Lung (tissue), 12 donors: ENCODE measurements around the gene HNF1A. TPM values are rescaled to one million over a fixed set of nuclear protein-coding genes. Genes with fewer than 3 reads are reported as not detected.

Source experiments
- ATAC-seq: fragments of 200-7000 bp; cut with Tn5 transposase; one replicate; pipeline ENCODE4 v1.9.1; 2020; ENCODE audit warnings: moderate number of reproducible peaks; ENCODE audit not compliant: insufficient read depth, low FRiP score
- DNase-seq, 3 donors: peaks; one replicate each; pipeline ENCODE4 v3.0.0-alpha.2; 2013 to 2017
- H3K27ac ChIP-seq, 2 donors: one replicate each; pipeline ENCODE4 v1.5.1; 2013; ENCODE audit warnings: mild to moderate bottlenecking in 2 of 2, moderate library complexity in 2 of 2, control low read depth in 1 of 2, inconsistent platforms in 1 of 2, low read depth in 1 of 2, low read length in 1 of 2
- H3K27me3 ChIP-seq, 3 donors: one replicate each; pipeline ENCODE4 v1.5.1; 2013; ENCODE audit warnings: low read length in 2 of 3; ENCODE audit not compliant: control insufficient read depth in 3 of 3, insufficient read depth in 3 of 3
- H3K36me3 ChIP-seq, 4 donors: one replicate each; pipeline ENCODE4 v1.5.1; 2013; ENCODE audit warnings: low read length in 4 of 4, mild to moderate bottlenecking in 1 of 4, moderate library complexity in 1 of 4; ENCODE audit not compliant: control insufficient read depth in 4 of 4, insufficient read depth in 4 of 4
- H3K4me1 ChIP-seq, 5 donors: one replicate each; pipeline ENCODE4 v1.5.1; 2013; ENCODE audit warnings: low read length in 5 of 5, mild to moderate bottlenecking in 2 of 5, moderate library complexity in 1 of 5; ENCODE audit not compliant: control insufficient read depth in 5 of 5, insufficient read depth in 5 of 5
- H3K4me3 ChIP-seq: one replicate; pipeline ENCODE4 v1.5.1; 2013; ENCODE audit warnings: mild to moderate bottlenecking, control low read depth, moderate library complexity
- H3K9ac ChIP-seq, 2 donors: one replicate each; pipeline ENCODE4 v1.5.1; 2013; ENCODE audit warnings: low read length in 2 of 2, control low read depth in 1 of 2; ENCODE audit not compliant: insufficient read depth in 1 of 2
- H3K9me3 ChIP-seq, 4 donors: one replicate each; pipeline ENCODE4 v1.5.1; 2013; ENCODE audit warnings: low read length in 3 of 4, mild to moderate bottlenecking in 1 of 4, moderate library complexity in 1 of 4; ENCODE audit not compliant: control insufficient read depth in 4 of 4, insufficient read depth in 3 of 4
- WGBS, 2 donors: extraction: QIAGEN DNeasy Blood & Tissue Kit; methylation state at CpG; one replicate each; pipeline ENCODE4 v1.1.7; 2013; 5-methylcytosine and 5-hydroxymethylcytosine counted together
- polyA plus RNA-seq, 2 donors: library from polyadenylated mRNA; stranded (reverse); fragments of 200-250 nt; gene quantifications; one replicate each; pipeline ENCODE4 v1.2.1, GENCODE V29; 2013
- total RNA-seq, 2 donors: library from RNA; depleted of rRNA in 1 of 2; stranded (reverse); fragments of >200 nt in 1 of 2; gene quantifications; one replicate each; pipeline ENCODE4 v1.2.1, GENCODE V29; 2014 to 2021
- TF ChIP-seq, protein P1 (sequence below): IDR thresholded peaks from 2 replicates; pipeline ENCODE4 v1.5.1; 2012; ENCODE audit warnings: mild to moderate bottlenecking; ENCODE audit errors: control extremely low read depth, extremely low read depth
- donor health status: control.
- donor health status: control.
- donor health status: Bipolar disorder and iron deficiency.
- donor health status: healthy.
- donor health status: DM: yes; HTN: yes; CAD: no.

HNF1A gene
- total and polyA plus RNA-seq, 4 donors = 0.06 to 0.52 (median 0.27) TPM

DNA sequence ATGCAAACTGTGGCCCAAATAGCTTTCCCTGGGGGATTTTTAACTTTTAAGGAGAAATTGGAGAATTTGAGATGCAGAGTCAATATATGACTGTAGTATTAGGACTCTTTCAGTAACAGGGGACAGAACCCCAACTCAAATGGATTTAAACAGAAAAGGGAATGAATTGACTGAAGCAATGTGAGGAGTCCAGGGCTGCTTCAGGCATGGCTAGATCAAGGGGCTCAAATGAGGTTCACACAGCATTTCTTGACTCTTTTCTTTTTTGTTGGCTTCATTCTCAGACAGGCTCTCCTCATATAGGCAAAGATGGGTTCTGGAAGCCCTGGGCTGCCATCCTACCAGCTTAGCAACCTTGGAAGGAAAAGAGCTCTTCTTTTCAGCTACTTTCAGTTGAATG, 13.6 kb downstream of the HNF1A start:
- Histone ChIP-seq H3K9me3 (no peaks in the 10 kb centered on the region), H3K9ac (no peak overlapping the region), H3K27ac (no peak overlapping the region), H3K36me3 (no peaks in the 10 kb centered on the region), H3K4me3 (no peak overlapping the region), H3K4me1 (peaks cover 0 to 3% (median 0%) of the 10 kb centered on the region in 5 donors), H3K27me3 (no peaks in the 10 kb centered on the region)
- ATAC-seq = no peak
- no peak for DNase-seq
- TF ChIP-seq, protein P1, sequence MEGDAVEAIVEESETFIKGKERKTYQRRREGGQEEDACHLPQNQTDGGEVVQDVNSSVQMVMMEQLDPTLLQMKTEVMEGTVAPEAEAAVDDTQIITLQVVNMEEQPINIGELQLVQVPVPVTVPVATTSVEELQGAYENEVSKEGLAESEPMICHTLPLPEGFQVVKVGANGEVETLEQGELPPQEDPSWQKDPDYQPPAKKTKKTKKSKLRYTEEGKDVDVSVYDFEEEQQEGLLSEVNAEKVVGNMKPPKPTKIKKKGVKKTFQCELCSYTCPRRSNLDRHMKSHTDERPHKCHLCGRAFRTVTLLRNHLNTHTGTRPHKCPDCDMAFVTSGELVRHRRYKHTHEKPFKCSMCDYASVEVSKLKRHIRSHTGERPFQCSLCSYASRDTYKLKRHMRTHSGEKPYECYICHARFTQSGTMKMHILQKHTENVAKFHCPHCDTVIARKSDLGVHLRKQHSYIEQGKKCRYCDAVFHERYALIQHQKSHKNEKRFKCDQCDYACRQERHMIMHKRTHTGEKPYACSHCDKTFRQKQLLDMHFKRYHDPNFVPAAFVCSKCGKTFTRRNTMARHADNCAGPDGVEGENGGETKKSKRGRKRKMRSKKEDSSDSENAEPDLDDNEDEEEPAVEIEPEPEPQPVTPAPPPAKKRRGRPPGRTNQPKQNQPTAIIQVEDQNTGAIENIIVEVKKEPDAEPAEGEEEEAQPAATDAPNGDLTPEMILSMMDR = no peak

DNA sequence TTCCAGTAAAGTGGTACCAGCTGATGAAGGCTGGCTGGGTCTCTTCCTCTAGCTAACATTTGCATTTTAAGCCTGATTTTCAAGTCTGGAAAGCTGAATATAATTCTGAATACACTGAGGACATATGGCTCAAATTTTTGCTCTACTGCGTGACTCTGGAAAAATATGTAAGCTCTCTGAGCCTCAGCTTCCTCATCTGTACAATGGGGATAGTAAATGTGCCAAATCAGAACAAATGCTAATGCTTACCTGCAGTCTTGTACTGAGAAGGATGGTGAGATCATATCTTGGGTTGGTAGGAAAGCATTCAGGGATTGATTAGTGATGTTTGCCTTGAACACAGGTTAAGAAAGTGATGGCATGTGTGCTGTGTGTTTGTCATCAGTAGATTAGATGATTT, 14.6 kb downstream of the HNF1A start:
- no peak for DNase-seq
- no peak overlapping the region for H3K27ac ChIP-seq
- no peaks in the 10 kb centered on the region for H3K27me3 ChIP-seq
- TF ChIP-seq, protein P1 = no peak
- no peak for ATAC-seq
- no peak overlapping the region for H3K4me3 ChIP-seq
- no peak overlapping the region for H3K9ac ChIP-seq
- H3K36me3 ChIP-seq = no peaks in the 10 kb centered on the region
- H3K4me1 ChIP-seq = peaks cover 0 to 3% (median 0%) of the 10 kb centered on the region in 5 donors
- 91 to 93% methylated on average over 1 of the region's 1 CpG for WGBS, 2 donors
- H3K9me3 ChIP-seq = no peaks in the 10 kb centered on the region

DNA sequence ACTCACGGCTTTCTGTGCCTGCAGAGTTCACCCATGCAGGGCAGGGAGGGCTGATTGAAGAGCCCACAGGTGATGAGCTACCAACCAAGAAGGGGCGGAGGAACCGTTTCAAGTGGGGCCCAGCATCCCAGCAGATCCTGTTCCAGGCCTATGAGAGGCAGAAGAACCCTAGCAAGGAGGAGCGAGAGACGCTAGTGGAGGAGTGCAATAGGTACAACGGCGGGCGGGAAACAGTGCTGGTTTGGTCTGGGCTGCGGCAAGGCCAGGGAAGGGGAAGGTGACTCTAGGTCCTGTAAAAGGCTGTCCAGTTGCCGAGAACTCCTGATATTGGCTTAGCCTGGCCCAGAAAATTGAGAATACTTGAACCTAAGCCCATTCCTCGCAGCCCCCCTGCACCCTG, 15.2 kb downstream of the HNF1A start:
- Histone ChIP-seq H3K9ac (no peak overlapping the region), H3K4me1 (peaks cover 0 to 3% (median 0%) of the 10 kb centered on the region in 5 donors), H3K9me3 (no peaks in the 10 kb centered on the region), H3K27ac (no peak overlapping the region), H3K27me3 (no peaks in the 10 kb centered on the region), H3K36me3 (no peaks in the 10 kb centered on the region), H3K4me3 (no peak overlapping the region)
- 88 to 91% methylated on average over 11 of the region's 11 CpGs for WGBS, 2 donors
- TF ChIP-seq, protein P1 = no peak
- DNase-seq = no peak
- no peak for ATAC-seq

DNA sequence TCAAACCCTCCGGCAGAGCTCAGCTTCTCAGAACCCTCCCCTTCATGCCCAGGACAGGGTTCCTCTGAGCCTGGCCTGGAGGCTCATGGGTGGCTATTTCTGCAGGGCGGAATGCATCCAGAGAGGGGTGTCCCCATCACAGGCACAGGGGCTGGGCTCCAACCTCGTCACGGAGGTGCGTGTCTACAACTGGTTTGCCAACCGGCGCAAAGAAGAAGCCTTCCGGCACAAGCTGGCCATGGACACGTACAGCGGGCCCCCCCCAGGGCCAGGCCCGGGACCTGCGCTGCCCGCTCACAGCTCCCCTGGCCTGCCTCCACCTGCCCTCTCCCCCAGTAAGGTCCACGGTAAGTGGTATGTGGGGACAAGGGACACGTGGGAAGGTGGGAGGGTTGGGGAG, 15.7 kb downstream of the HNF1A start:
- DNase-seq (no peak), ATAC-seq (no peak)
- Histone ChIP-seq H3K27ac (no peak overlapping the region), H3K9ac (no peak overlapping the region), H3K36me3 (no peaks in the 10 kb centered on the region), H3K4me1 (peaks cover 0 to 3% (median 0%) of the 10 kb centered on the region in 5 donors), H3K4me3 (no peak overlapping the region), H3K9me3 (no peaks in the 10 kb centered on the region), H3K27me3 (no peaks in the 10 kb centered on the region)
- TF ChIP-seq, protein P1 = no peak
- 91% methylated on average over 15 of the region's 15 CpGs for WGBS, 2 donors
